ENCODE results near the gene CFAP221.

The CFAP221 gene

DNA sequence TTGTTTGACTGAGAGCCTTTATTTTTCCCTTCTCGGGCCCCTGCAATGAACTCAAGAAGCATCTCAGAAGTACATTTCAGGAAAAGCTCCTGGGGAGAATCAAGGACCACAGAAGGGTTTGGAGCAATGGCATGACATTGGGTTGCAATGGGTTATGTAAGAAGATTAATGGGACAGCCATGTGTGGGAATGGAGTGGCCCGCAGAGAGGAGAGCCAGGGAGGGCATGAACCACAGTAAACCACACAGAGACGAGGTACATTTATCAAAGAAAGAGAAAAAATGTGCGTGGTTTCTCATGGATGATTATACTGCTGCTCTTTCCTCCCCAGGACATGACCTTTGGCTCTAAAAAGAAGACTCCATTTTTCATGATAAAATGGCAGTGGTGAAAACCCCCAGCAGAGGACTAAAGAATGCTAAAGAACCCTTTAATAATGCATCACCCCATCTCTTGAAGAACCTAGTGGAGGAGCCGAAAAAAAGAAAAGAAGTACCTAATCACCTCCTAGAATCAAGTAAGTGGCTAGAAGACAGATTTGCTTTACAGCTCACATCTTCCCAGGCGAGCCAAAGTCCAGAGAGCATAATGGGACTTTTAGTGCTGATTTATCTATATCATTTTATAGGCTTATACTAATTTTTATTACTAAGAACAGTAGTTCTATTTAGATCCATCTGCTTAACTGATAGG, 1.7 kb downstream of the CFAP221 start:
- TF ChIP-seq, protein P1, sequence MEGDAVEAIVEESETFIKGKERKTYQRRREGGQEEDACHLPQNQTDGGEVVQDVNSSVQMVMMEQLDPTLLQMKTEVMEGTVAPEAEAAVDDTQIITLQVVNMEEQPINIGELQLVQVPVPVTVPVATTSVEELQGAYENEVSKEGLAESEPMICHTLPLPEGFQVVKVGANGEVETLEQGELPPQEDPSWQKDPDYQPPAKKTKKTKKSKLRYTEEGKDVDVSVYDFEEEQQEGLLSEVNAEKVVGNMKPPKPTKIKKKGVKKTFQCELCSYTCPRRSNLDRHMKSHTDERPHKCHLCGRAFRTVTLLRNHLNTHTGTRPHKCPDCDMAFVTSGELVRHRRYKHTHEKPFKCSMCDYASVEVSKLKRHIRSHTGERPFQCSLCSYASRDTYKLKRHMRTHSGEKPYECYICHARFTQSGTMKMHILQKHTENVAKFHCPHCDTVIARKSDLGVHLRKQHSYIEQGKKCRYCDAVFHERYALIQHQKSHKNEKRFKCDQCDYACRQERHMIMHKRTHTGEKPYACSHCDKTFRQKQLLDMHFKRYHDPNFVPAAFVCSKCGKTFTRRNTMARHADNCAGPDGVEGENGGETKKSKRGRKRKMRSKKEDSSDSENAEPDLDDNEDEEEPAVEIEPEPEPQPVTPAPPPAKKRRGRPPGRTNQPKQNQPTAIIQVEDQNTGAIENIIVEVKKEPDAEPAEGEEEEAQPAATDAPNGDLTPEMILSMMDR (IDR thresholded peaks at IDR 0.05; ENCODE audit: low read length), result no peak
- Histone ChIP-seq H3K27me3 (replicated peaks; ENCODE audit: insufficient read depth, low read length) (peaks cover 8% of the 10 kb centered on the region; the same call in 1 of the 2 replicates), H3K4me2 (ENCODE audit: low read depth, low read length) (no peak overlapping the region), H2AFZ (ENCODE audit: low read length) (no peak overlapping the region), H3K4me1 (ENCODE audit: low read length) (no peaks in the 10 kb centered on the region), H3K27ac (ENCODE audit: low read length) (no peak overlapping the region), H3K9me2 (replicated peaks; ENCODE audit: insufficient read depth, low read length) (no peaks in the 10 kb centered on the region), H3F3A (ENCODE audit: insufficient read depth, low read length) (no peaks in the 10 kb centered on the region), H4K20me1 (ENCODE audit: insufficient read depth, low read length) (no peaks in the 10 kb centered on the region), H3K36me3 (replicated peaks; ENCODE audit: insufficient read depth, low read length) (no peaks in the 10 kb centered on the region), H3K79me2 (ENCODE audit: low read length) (no peaks in the 10 kb centered on the region), H3K9ac (ENCODE audit: low read length) (no peak overlapping the region), H3K4me3 (ENCODE audit: low read length) (no peak overlapping the region), H3K9me3 (replicated peaks; ENCODE audit: insufficient read depth, low read length) (no peaks in the 10 kb centered on the region)
- no peak for DNase-seq

DNA sequence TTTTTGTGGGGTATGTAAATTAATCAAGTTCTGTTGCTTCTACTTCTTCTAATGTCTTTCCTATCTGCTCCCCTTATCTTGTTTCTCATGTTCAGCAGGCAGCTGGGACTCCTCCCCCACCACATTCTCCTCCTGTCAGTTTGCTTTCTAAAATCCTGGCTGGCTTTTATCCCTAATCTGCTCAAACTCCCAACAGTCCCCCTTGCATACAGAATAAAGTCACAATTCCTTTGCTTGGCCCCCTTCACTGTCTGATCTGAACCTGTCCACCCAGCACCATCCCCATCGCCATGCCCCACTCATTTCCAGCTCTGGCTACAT, 2.2 kb downstream of the CFAP221 start:
- no peak for DNase-seq
- no peaks in the 10 kb centered on the region for H4K20me1 ChIP-seq (ENCODE audit: insufficient read depth, low read length)

DNA sequence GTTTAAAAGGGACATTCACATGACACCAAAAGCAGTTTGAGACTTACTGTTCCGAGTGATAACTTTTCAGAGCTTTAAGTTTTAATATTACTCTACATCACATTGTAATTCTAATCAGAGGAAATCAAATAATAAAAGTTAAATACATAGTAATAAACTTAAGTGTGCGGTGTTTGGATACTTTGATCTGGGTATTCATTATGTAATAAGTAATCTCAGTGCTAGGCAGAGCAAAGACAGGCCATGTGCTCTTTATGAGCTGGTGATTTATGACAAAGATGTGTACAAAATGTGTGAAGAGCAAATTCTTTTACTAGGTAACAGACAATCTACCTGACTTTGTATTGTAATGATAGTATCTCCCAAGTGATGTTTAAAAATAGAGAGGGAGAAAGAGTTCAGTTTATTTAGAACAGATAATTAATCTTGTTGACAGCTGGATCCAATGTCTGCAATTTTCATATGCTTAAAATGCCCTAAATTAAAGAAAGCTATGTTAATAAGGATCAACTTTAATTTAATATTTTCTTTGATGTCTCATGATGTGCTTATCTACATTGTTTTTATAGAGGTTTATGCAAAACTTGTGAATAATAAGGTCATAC, 4.4 kb downstream of the CFAP221 start:
- no peaks in the 10 kb centered on the region for H3K4me1 ChIP-seq (ENCODE audit: low read length)
- no peak overlapping the region for H3K27ac ChIP-seq (ENCODE audit: low read length)
- DNase-seq, result no peak
- no peaks in the 10 kb centered on the region for H4K20me1 ChIP-seq (ENCODE audit: insufficient read depth, low read length)
- no peak overlapping the region for H3K4me3 ChIP-seq (ENCODE audit: low read length)
- no peak overlapping the region for H3K9ac ChIP-seq (ENCODE audit: low read length)
- no peaks in the 10 kb centered on the region for H3K9me2 ChIP-seq (replicated peaks; ENCODE audit: insufficient read depth, low read length)
- H3K9me3 ChIP-seq (replicated peaks; ENCODE audit: insufficient read depth, low read length), result no peaks in the 10 kb centered on the region
- H3K27me3 ChIP-seq (replicated peaks; ENCODE audit: insufficient read depth, low read length), result peaks cover 8% of the 10 kb centered on the region; the same call in 1 of the 2 replicates
- TF ChIP-seq, protein P1 (IDR thresholded peaks at IDR 0.05; ENCODE audit: low read length), result no peak
- H3F3A ChIP-seq (ENCODE audit: insufficient read depth, low read length), result no peaks in the 10 kb centered on the region
- no peak overlapping the region for H3K4me2 ChIP-seq (ENCODE audit: low read depth, low read length)
- no peaks in the 10 kb centered on the region for H3K36me3 ChIP-seq (replicated peaks; ENCODE audit: insufficient read depth, low read length)
- no peak overlapping the region for H2AFZ ChIP-seq (ENCODE audit: low read length)
- H3K79me2 ChIP-seq (ENCODE audit: low read length), result no peaks in the 10 kb centered on the region

More for the DNA sequence above, 2.2 kb downstream of the CFAP221 start:
- Histone ChIP-seq H3K79me2 (ENCODE audit: low read length) (no peaks in the 10 kb centered on the region), H3K4me3 (ENCODE audit: low read length) (no peak overlapping the region), H3K9me3 (replicated peaks; ENCODE audit: insufficient read depth, low read length) (no peaks in the 10 kb centered on the region), H3K27me3 (replicated peaks; ENCODE audit: insufficient read depth, low read length) (peaks cover 8% of the 10 kb centered on the region; the same call in 1 of the 2 replicates), H3K9ac (ENCODE audit: low read length) (no peak overlapping the region), H3F3A (ENCODE audit: insufficient read depth, low read length) (no peaks in the 10 kb centered on the region), H3K4me2 (ENCODE audit: low read depth, low read length) (no peak overlapping the region), H3K27ac (ENCODE audit: low read length) (no peak overlapping the region), H2AFZ (ENCODE audit: low read length) (no peak overlapping the region), H3K9me2 (replicated peaks; ENCODE audit: insufficient read depth, low read length) (no peaks in the 10 kb centered on the region), H3K36me3 (replicated peaks; ENCODE audit: insufficient read depth, low read length) (no peaks in the 10 kb centered on the region), H3K4me1 (ENCODE audit: low read length) (no peaks in the 10 kb centered on the region)
- TF ChIP-seq EZH2phosphoT487 (IDR thresholded peaks at IDR 0.05; ENCODE audit: low read length) (no peak), EZH2 (optimal IDR thresholded peaks at IDR 0.05; ENCODE audit: low read depth, low read length) (no peak)
- TF ChIP-seq, protein P1 (IDR thresholded peaks at IDR 0.05; ENCODE audit: low read length), result no peak
